ENCODE data around the gene TRIM39. TPM values are rescaled to one million over a fixed set of nuclear protein-coding genes. Genes with fewer than 3 reads are reported as not detected.

TRIM39 gene
- 6.6 to 8.1 TPM (median 7.5 TPM) in 5 replicates for total RNA-seq (2022; extraction: Qiagen RNA extraction; ENCODE audit: low read depth)

GRCh38 chr6:30326526-30327231 is at the start of gene TRIM39:
Gene TRIM39, plus strand, starts transcription at chr6:30326927. Its CDS starts 2,391 bp downstream, at chr6:30329318.

GRCh38 chr6:30344868-30345671 is 18.3 kb downstream of the TRIM39 start, which contains the start of gene RPP21:
Gene RPP21, plus strand, starts transcription at chr6:30345156. Its CDS starts 16 bp downstream, at chr6:30345172.

Other genes with a start within 250 kb of the TRIM39 start
- 0.33 to 1.4 TPM (median 0.83 TPM) in 5 replicates for gene TRIM31, start 213.8 kb upstream of the TRIM39 start, total RNA-seq (2022; extraction: Qiagen RNA extraction; ENCODE audit: low read depth)
- gene TRIM40, start 190.8 kb upstream of the TRIM39 start, total RNA-seq (2022; extraction: Qiagen RNA extraction; ENCODE audit: low read depth): not detected in 5 replicates
- not detected in 5 replicates for gene TRIM10, start 165.7 kb upstream of the TRIM39 start, total RNA-seq (2022; extraction: Qiagen RNA extraction; ENCODE audit: low read depth)
- not detected in 5 replicates for gene TRIM15, start 163.4 kb upstream of the TRIM39 start, total RNA-seq (2022; extraction: Qiagen RNA extraction; ENCODE audit: low read depth)
- 26.9 to 28.8 TPM (median 28.0 TPM) in 5 replicates for gene TRIM26, start 113.5 kb upstream of the TRIM39 start, total RNA-seq (2022; extraction: Qiagen RNA extraction; ENCODE audit: low read depth)
- gene RPP21, start 18.2 kb downstream of the TRIM39 start, total RNA-seq (2022; extraction: Qiagen RNA extraction; ENCODE audit: low read depth): 60.1 to 74.0 TPM (median 65.1 TPM) in 5 replicates
- gene HLA-E, start 162.6 kb downstream of the TRIM39 start, total RNA-seq (2022; extraction: Qiagen RNA extraction; ENCODE audit: low read depth): 60.5 to 67.0 TPM (median 61.0 TPM) in 5 replicates
- gene GNL1, start 229.6 kb downstream of the TRIM39 start, total RNA-seq (2022; extraction: Qiagen RNA extraction; ENCODE audit: low read depth): 26.4 to 35.9 TPM (median 35.3 TPM) in 5 replicates
- 15.3 to 16.8 TPM (median 16.2 TPM) in 5 replicates for gene PRR3, start 230.4 kb downstream of the TRIM39 start, total RNA-seq (2022; extraction: Qiagen RNA extraction; ENCODE audit: low read depth)
- gene ABCF1, start 244.5 kb downstream of the TRIM39 start, total RNA-seq (2022; extraction: Qiagen RNA extraction; ENCODE audit: low read depth): 46.8 to 53.5 TPM (median 48.8 TPM) in 5 replicates

Measured in A549 treated with GW870086 at 1 μM for 4 hours (cell line).